Mesendoderm (in vitro differentiated cells): ENCODE data around the gene LTBP4.

Experiments
- DNase-seq: peaks from one replicate; pipeline ENCODE4 v3.0.0; 2013
- H2AK5ac ChIP-seq: 2 replicates; pipeline ENCODE4 v1.6.1; 2013; ENCODE audit warnings: low read length, inconsistent platforms
- H2BK120ac ChIP-seq: 2 replicates; pipeline ENCODE4 v1.6.1; 2013; ENCODE audit warnings: low read depth, mild to moderate bottlenecking, low read length, moderate library complexity, mixed read lengths
- H2BK15ac ChIP-seq: replicated peaks from 2 replicates; pipeline ENCODE4 v1.6.1; 2013; ENCODE audit warnings: low read depth, mild to moderate bottlenecking, moderate library complexity
- H2BK5ac ChIP-seq: 2 replicates; pipeline ENCODE4 v1.6.1; 2013; ENCODE audit warnings: low read length, inconsistent platforms
- H3K18ac ChIP-seq: 2 replicates; pipeline ENCODE4 v1.6.1; 2013; ENCODE audit warnings: mild to moderate bottlenecking, low read length, mixed read lengths
- H3K23ac ChIP-seq: one replicate; pipeline ENCODE4 v1.6.1; 2013; ENCODE audit warnings: low read length
- H3K27ac ChIP-seq: 2 replicates; pipeline ENCODE4 v1.5.1; 2013; ENCODE audit warnings: low read depth, mild to moderate bottlenecking, inconsistent platforms, low read length, moderate library complexity
- H3K27me3 ChIP-seq: 2 replicates; pipeline ENCODE4 v1.6.1; 2013; ENCODE audit warnings: low read length, control low read depth, mild to moderate bottlenecking, inconsistent platforms; ENCODE audit not compliant: insufficient read depth, poor library complexity
- H3K36me3 ChIP-seq: 2 replicates; pipeline ENCODE4 v1.6.1; 2013; ENCODE audit warnings: low read length, inconsistent platforms; ENCODE audit not compliant: control insufficient read depth, insufficient read depth
- H3K4ac ChIP-seq: one replicate; pipeline ENCODE4 v1.6.1; 2013; ENCODE audit warnings: low read depth, mild to moderate bottlenecking, low read length, moderate library complexity
- H3K4me1 ChIP-seq: 2 replicates; pipeline ENCODE4 v1.6.1; 2013; ENCODE audit warnings: low read depth, low read length, inconsistent platforms; ENCODE audit not compliant: control insufficient read depth
- H3K4me2 ChIP-seq: 2 replicates; pipeline ENCODE4 v1.6.1; 2013; ENCODE audit warnings: low read length
- H3K4me3 ChIP-seq: 2 replicates; pipeline ENCODE4 v1.5.1; 2013; ENCODE audit warnings: mild to moderate bottlenecking, low read length
- H3K56ac ChIP-seq: one replicate; pipeline ENCODE4 v1.6.1; 2013; ENCODE audit warnings: low read length
- H3K79me1 ChIP-seq: 2 replicates; pipeline ENCODE4 v1.6.1; 2013; ENCODE audit warnings: low read length, inconsistent platforms
- H3K79me2 ChIP-seq: 2 replicates; pipeline ENCODE4 v1.6.1; 2013; ENCODE audit warnings: mild to moderate bottlenecking, low read length; ENCODE audit not compliant: control insufficient read depth, insufficient read depth
- H3K9ac ChIP-seq: 2 replicates; pipeline ENCODE4 v1.6.1; 2013; ENCODE audit warnings: low read length, inconsistent platforms
- H4K5ac ChIP-seq: one replicate; pipeline ENCODE4 v1.6.1; 2013; ENCODE audit warnings: low read length
- H4K8ac ChIP-seq: one replicate; pipeline ENCODE4 v1.6.1; 2013; ENCODE audit warnings: low read depth, mild to moderate bottlenecking, control low read depth, low read length, moderate library complexity
- WGBS: extraction: QIAGEN DNeasy Blood & Tissue Kit; methylation state at CpG from one replicate; pipeline ENCODE4 v1.1.7; 2013; ENCODE audit warnings: low lambda C conversion rate, missing lambda C conversion rate; ENCODE audit not compliant: insufficient coverage; ENCODE audit errors: extremely low coverage; 5-methylcytosine and 5-hydroxymethylcytosine counted together

Gene LTBP4

GRCh38 chr19:40565910-40566495 is 35.2 kb upstream of the LTBP4 start:
- Histone ChIP-seq H3K36me3 (no peaks in the 10 kb centered on the region), H3K4me3 (no peak overlapping the region), H2AK5ac (no peak overlapping the region), H3K79me1 (no peaks in the 10 kb centered on the region), H3K27me3 (peaks cover 26% of the 10 kb centered on the region), H3K23ac (no peak overlapping the region), H2BK120ac (no peak overlapping the region), H2BK5ac (no peak overlapping the region), H4K5ac (no peak overlapping the region), H3K4ac (no peak overlapping the region), H3K56ac (no peak overlapping the region), H3K9ac (no peak overlapping the region), H3K4me2 (no peak overlapping the region), H3K79me2 (no peaks in the 10 kb centered on the region), H3K18ac (no peak overlapping the region), H3K4me1 (peaks cover 2% of the 10 kb centered on the region), H2BK15ac (no peak overlapping the region), H3K27ac (no peak overlapping the region), H4K8ac (no peak overlapping the region)
- no CpG with 5 or more reads among the region's 14 CpGs for WGBS
- no peak for DNase-seq

GRCh38 chr19:40567040-40567749 is 34.0 kb upstream of the LTBP4 start:
- Histone ChIP-seq H3K56ac (no peak overlapping the region), H4K5ac (no peak overlapping the region), H4K8ac (no peak overlapping the region), H3K23ac (no peak overlapping the region), H3K4ac (peak overlapping the region; percentile 18), H2AK5ac (no peak overlapping the region), H3K18ac (no peak overlapping the region), H3K79me1 (no peaks in the 10 kb centered on the region), H2BK120ac (no peak overlapping the region), H2BK5ac (no peak overlapping the region), H3K4me3 (no peak overlapping the region), H3K36me3 (no peaks in the 10 kb centered on the region), H3K9ac (no peak overlapping the region), H3K4me2 (no peak overlapping the region), H2BK15ac (no peak overlapping the region), H3K27ac (no peak overlapping the region), H3K4me1 (peaks cover 2% of the 10 kb centered on the region), H3K79me2 (no peaks in the 10 kb centered on the region), H3K27me3 (peaks cover 26% of the 10 kb centered on the region)
- no peak for DNase-seq
- WGBS = no CpG with 5 or more reads among the region's 20 CpGs

GRCh38 chr19:40567750-40568494 is 33.2 kb upstream of the LTBP4 start:
- H3K23ac ChIP-seq = no peak overlapping the region
- no peak for DNase-seq
- H3K27ac ChIP-seq = no peak overlapping the region
- H2BK15ac ChIP-seq = no peak overlapping the region
- H2BK120ac ChIP-seq = no peak overlapping the region
- no peaks in the 10 kb centered on the region for H3K79me2 ChIP-seq
- no peak overlapping the region for H3K4me2 ChIP-seq
- no peak overlapping the region for H4K5ac ChIP-seq
- H2BK5ac ChIP-seq = no peak overlapping the region
- H3K27me3 ChIP-seq = peaks cover 26% of the 10 kb centered on the region
- WGBS = no CpG with 5 or more reads among the region's 70 CpGs
- H3K18ac ChIP-seq = no peak overlapping the region
- H3K4me1 ChIP-seq = peaks cover 2% of the 10 kb centered on the region
- no peak overlapping the region for H3K4me3 ChIP-seq
- H4K8ac ChIP-seq = no peak overlapping the region
- peak overlapping the region; percentile 18 for H3K4ac ChIP-seq
- no peak overlapping the region for H2AK5ac ChIP-seq
- no peaks in the 10 kb centered on the region for H3K79me1 ChIP-seq
- H3K9ac ChIP-seq = no peak overlapping the region
- H3K56ac ChIP-seq = no peak overlapping the region
- H3K36me3 ChIP-seq = no peaks in the 10 kb centered on the region

- Histone ChIP-seq H3K4me3 (no peak overlapping the region), H3K27me3 (peaks cover 26% of the 10 kb centered on the region)
- no CpG with 5 or more reads among the region's 53 CpGs for WGBS
Observed at GRCh38 chr19:40570313-40571004, 30.7 kb upstream of the LTBP4 start.

GRCh38 chr19:40571005-40571318 is 30.2 kb upstream of the LTBP4 start:
- no peak for DNase-seq
- Histone ChIP-seq H3K4me1 (peaks cover 3% of the 10 kb centered on the region), H3K79me1 (no peaks in the 10 kb centered on the region), H3K4ac (no peak overlapping the region), H3K56ac (no peak overlapping the region), H2AK5ac (no peak overlapping the region), H2BK120ac (no peak overlapping the region), H4K5ac (no peak overlapping the region), H3K36me3 (no peaks in the 10 kb centered on the region), H2BK15ac (no peak overlapping the region), H2BK5ac (no peak overlapping the region), H3K4me3 (no peak overlapping the region), H3K23ac (no peak overlapping the region), H3K79me2 (no peaks in the 10 kb centered on the region), H3K4me2 (no peak overlapping the region), H3K9ac (no peak overlapping the region), H3K18ac (no peak overlapping the region), H3K27me3 (peaks cover 26% of the 10 kb centered on the region), H3K27ac (no peak overlapping the region), H4K8ac (no peak overlapping the region)
- no CpG with 5 or more reads among the region's 3 CpGs for WGBS

More at GRCh38 chr19:40570313-40571004, 30.7 kb upstream of the LTBP4 start:
- DNase-seq = peak; percentile 100
- Histone ChIP-seq H3K4me2 (peak overlapping the region; percentile 80), H3K9ac (peak overlapping the region; percentile 78), H3K36me3 (no peaks in the 10 kb centered on the region), H4K8ac (no peak overlapping the region), H3K18ac (peak overlapping the region; percentile 15), H3K79me2 (no peaks in the 10 kb centered on the region), H3K4me1 (peaks cover 3% of the 10 kb centered on the region), H3K56ac (peak overlapping the region; percentile 96), H3K79me1 (no peaks in the 10 kb centered on the region), H3K23ac (no peak overlapping the region), H4K5ac (no peak overlapping the region), H2AK5ac (no peak overlapping the region), H2BK120ac (no peak overlapping the region), H2BK5ac (no peak overlapping the region), H3K27ac (no peak overlapping the region), H2BK15ac (no peak overlapping the region), H3K4ac (no peak overlapping the region)
